ENCODE data around the gene MLXIPL.

- TF ChIP-seq, protein P1, sequence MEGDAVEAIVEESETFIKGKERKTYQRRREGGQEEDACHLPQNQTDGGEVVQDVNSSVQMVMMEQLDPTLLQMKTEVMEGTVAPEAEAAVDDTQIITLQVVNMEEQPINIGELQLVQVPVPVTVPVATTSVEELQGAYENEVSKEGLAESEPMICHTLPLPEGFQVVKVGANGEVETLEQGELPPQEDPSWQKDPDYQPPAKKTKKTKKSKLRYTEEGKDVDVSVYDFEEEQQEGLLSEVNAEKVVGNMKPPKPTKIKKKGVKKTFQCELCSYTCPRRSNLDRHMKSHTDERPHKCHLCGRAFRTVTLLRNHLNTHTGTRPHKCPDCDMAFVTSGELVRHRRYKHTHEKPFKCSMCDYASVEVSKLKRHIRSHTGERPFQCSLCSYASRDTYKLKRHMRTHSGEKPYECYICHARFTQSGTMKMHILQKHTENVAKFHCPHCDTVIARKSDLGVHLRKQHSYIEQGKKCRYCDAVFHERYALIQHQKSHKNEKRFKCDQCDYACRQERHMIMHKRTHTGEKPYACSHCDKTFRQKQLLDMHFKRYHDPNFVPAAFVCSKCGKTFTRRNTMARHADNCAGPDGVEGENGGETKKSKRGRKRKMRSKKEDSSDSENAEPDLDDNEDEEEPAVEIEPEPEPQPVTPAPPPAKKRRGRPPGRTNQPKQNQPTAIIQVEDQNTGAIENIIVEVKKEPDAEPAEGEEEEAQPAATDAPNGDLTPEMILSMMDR (conservative IDR thresholded peaks at IDR 0.05; ENCODE audit: low read depth, low read length) = no peak
- TF ChIP-seq EZH2 (IDR thresholded peaks at IDR 0.05; ENCODE audit: borderline replicate concordance, low read depth, low read length, poor library complexity, severe bottlenecking) = no peak
Measured at GRCh38 chr7:73593207-73594045, 30.9 kb downstream of the MLXIPL start.
